GM18526 (cell line): ENCODE results near the gene TAS1R1.

ENCODE experiments used
- POLR2A ChIP-seq: IDR thresholded peaks from 3 replicates; pipeline ENCODE4 v1.6.1; 2011; ENCODE audit not compliant: insufficient read length; ENCODE audit errors: extremely low read depth

The TAS1R1 gene

DNA sequence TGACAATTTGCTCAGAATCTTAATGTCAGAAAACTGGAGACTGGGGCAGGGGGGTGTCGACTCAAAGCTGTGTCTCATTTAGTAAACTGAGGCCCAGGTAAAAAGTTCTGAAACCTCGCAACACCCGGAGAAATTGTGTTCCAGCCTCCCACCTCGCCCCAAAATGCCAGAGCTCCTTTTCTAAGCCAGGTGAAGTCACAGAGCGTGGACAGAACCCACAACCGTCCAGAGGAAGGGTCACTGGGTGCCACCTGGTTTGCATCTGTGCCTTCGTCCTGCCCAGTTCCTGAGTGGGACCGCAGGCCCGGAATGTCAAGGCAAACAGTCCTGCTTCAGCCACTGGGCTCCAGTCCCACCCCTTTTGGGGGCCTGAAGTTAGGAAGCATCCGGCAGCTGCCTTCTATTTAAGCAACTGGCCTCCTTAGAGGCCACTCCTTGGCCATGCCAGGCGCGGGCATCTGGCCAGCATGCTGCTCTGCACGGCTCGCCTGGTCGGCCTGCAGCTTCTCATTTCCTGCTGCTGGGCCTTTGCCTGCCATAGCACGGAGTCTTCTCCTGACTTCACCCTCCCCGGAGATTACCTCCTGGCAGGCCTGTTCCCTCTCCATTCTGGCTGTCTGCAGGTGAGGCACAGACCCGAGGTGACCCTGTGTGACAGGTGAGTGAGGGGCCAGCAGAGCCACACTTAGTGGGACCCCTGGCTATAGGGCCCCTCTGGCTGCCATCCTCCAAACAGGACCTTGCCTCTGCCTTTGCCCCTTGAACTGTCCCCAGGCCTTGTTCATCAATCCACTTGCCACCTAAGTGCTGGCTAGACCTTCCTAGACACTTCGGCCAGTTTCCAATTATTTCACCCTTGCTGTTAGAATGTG lies at the start of gene TAS1R1:
Gene TAS1R1, plus strand, starts transcription at position 401 of the 872 bp plus-strand sequence. Its CDS starts 67 bp downstream, at position 468.
- no peak for TF ChIP-seq POLR2A

DNA sequence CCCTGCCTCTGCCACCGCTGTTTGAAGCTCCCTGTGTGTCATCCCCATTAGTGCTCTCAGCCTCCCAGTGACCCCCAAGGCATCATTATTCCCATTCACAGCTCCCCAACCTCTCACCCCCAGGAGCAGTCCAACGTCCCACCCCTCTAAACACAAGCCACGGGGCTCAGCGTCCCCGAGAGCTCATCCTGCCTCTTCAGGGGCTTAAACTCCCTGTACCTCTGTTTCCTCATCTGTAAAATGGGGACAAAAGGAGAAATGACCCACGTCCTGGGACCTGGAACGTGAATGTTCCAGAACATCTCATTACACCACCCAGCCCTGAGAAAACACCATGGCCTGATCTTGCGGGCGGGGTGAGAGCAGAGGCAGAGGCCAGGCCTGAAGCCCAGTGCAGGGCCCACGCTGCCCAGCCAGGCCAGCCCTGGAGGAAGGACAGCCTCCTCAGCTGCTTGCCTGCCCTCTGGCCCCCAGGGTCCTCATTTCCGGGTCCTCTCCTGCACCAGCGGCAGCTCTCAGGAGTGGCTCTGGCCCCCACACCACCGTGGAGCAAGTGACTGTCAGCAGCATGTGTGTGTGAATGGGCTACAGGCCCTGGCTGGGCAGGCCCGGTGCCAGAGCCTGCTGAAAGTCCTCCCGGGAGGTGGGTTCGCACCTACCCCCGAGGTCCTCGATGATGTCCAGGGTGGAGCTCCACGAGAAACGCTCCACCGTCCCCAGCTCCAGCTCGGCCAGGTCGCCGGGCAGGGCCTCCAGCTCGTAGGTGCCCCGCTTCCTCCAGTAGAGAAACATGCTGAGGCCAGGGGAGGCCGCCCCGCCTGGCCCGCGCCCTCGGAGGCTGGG lies 49.5 kb upstream of the TAS1R1 start:
- no peak for TF ChIP-seq POLR2A

DNA sequence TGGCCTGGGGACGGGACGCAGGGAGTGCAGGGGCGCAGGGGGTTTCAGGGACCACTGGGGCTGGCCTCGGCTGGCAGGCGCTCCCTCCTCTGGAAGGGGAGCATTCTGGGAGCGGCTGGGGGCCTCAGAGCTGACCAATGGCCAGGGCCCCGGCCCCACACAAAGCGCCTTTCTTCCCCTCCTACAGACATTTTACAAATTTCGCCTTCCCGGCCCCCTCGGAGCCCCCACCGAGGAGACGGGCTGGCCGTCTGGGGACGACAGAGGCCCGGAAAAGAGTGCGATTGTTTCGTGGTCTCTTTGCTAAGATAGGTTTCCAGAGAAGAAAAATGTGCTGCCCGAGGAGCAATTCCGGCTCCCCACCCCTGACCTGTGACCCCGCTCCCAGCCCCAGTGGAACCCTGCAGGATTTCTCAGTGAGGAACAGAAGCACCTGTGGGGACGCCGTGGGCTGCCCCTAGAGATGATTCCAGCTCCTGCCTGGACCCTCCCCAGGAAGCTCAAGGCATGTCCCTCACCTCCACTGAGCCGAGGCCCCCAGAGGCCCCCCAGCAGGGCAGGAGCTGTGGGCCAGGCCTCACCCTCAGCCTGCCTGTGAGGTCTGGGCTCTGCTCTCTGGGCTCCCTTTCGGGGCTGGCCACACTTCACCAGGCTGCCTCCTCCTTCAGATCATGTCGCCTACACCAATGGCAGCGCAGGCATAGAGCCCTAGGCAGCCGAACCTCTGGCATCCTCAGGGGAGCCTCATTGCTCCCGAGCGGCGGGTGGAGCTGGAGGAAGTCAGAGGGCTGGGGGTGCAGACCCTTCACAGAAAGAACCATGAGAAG lies 48.7 kb upstream of the TAS1R1 start:
- TF ChIP-seq POLR2A, result no peak

DNA sequence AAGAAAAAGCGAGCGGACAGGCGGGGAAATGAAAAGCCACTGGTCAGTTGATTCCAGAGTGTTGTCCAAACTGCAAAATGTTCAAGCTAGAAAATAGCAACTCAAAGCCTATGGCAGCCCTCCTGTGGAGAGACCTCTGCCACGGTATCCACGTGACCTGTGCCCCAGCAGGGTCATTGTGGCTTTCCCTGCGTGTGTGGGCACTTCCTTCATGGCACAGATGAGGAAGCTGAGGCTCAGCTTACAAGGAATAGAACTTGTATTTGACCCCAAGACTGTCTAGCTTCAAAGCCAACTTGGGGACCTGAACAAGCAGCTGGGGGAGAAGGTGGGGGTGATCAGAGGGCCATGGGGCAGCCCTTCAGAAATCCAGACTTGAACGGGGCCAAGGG lies 48.1 kb upstream of the TAS1R1 start:
- TF ChIP-seq POLR2A, result no peak

DNA sequence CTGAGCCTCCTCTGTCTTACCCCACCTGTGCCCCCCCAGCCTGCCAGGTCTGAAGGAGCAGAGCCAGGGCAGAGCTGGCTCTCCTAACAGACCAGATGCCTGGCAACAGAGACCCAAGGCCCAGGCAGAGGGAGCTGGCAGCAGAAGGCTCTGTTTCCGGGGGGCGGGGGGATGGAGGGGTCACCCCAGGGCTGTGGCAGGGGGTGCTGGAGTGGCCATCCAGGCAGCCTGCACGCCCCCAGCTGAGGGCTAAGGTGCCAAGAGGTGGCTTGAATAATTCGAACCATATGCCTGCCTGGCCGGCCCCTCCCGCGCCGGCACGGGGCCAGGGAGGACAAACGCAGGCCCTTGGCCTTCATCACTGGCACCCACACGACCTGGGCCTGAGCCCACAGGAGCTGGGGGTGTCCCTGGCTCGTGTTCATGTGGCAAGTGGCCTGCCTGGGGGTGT lies 47.6 kb upstream of the TAS1R1 start:
- no peak for TF ChIP-seq POLR2A

DNA sequence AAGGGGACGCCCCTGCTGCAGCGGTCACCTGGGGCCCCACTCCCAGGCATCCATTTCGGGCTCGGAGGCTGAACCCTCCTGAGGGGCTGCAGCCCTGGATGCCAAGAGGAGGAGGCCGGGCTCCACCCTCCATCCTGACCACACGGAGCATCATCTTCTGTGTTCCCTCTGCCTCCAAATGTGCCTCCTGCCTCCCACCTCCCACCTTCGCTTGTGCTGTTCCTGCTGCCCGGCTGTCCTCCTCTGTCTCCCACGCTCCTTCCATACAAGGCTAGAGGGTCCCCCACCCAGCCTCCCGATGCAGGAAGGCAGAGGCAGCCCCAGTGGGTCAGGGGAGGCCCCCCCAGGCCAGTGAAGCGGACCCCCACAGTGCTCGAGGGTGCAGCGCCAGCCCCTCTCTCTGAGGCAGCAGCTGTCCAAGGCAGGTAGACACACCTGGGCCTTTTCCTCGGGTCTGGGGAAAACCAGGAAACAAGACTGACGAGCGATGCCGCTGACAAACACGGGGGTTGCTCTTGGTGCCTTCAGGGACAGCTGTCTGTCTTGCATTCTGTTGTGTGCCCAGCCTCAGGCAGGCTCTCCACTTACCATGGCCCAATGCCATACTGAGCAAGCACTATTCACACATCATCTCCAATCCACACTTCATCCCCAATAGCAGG lies 46.8 kb upstream of the TAS1R1 start:
- no peak for TF ChIP-seq POLR2A

DNA sequence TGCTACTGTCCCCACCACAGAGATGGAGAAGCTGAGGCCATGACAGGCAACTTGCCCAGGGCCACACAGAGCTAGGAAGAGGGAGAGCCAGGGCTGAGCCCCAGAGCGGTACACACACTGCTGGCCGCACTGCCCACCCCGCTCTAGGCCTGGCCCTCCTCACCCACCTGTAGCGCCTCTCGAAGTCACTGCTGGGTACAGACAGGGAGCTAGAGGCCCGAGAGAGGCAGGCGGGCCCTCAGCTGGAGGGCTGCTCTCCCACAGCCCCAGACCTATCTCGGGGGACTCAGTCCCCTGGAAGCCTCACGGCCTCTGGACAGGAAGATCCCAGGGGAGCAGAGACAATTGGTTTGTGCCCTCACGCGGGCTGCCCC lies 46.3 kb upstream of the TAS1R1 start:
- no peak for TF ChIP-seq POLR2A

DNA sequence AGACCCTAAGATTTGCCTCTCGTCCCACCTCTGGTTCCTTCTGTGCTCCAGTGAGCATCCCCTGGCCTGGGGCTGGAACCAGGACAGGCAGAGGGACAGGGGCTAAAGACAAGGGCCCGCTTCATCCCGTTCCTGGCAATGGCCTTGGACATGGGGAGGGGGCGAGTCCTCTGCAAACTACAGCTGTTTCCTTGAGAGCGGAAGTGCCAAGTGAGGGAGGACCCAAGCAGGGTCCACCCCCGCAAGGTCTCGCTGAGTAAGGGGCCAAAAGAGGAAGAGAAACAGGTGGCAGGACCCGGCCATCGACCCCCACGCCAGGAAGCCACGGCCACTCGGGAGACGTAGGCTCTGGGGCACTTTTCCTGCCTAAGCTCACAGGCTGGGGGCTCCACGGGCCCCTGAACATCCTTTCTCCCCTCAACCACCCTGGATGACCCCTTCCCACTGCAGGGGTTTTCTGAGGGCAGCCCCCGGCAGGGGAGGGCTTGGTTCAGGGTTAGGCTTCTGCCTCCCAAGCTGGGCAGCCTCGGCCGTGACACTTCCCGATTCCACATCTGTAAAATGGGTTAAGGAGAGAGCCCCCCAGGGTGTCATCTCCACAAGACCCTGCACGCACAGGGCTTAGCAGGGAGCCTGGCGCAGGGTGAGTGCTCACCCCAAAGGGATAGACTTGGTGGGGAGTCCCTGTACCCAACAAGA lies 45.7 kb upstream of the TAS1R1 start:
- no peak for TF ChIP-seq POLR2A

DNA sequence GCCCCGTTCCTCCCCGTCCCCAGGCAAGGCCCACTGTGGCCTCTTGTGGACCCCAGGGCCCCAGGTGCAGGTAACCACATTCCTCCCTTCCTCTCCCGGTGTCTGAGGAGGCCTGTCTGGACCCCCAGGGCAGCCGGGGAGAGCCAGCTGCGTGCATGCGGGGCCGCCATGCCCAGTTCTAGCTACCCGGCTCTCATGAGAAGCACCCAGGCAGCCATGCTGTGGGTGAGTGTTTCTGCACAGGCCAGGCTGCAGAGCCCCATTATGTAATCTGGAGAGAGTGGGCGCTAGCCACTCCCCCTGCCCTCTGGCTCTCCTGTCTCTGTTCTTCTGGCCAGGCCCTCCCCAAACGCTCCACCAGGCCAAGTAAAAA lies 45.2 kb upstream of the TAS1R1 start:
- no peak for TF ChIP-seq POLR2A

DNA sequence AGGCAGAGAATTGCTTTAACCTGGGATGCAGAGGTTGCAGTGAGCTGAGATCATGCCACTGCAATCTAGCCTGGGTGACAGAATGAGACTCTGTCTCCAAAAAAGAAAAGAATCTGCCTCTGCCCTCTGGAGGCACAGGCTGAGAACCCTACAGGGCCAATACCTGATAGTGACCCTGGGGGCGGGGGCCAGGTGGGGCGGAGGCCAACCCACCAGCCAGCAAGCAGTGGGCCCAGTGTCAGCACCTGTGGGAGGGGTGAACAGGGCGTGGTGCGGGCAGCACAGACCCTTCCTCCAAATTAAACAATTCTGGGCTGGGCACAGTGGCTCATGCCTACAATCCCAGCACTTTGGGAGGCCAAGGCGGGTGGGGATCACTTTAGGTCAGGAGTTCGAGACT lies 44.6 kb upstream of the TAS1R1 start:
- no peak for TF ChIP-seq POLR2A

DNA sequence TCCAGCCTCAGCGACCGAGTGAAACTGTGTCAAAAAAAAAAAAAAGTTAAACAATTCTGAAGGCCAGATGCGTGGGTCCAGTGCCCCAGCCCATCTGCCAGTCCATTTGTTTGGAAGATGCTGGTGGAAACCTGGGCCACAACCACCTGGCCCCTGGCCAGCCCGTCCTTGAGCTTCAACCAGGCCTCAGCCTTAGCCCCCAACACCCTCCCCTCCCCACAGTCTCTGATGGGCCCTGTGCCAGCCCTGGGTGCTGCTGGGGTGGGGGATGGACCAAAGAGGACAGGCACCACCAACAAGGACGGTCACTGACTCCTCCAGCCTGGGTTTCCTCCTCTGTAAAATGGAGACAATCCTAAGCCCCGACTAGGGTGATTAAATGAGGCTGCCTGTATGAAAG lies 44.1 kb upstream of the TAS1R1 start:
- TF ChIP-seq POLR2A, result no peak

DNA sequence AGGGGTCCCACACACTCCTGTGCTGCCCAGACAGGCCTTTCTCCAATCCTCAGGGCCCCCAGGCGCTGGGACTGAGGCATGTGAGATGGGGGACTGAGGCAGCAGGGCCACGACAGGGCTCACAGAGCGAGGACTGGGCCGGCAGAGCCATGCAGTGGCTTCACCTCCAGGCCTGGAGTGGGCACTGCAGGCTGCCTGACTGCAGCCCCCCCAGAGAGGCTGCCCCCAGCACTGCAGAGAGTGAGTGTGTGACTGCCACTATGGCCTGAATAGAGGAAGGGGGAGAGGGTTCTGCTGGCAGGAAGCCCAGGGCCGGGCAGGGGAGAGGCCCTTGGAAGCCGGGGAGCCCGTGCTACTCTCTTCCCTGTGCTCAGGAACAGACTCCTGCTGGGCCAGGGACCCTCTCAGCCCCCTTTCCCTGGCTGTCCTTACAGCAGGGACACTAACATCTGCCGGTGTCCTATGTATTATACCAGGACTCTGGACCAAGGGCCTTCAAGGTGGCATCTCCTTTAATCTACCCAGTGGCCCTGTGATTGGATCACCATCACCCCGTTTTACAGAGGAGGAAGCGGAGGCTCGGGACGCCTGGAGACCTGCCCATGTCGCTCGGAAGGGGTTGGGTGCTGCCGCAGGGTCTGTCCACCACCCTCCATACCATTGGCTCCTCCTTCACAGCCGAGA lies 43.4 kb upstream of the TAS1R1 start:
- TF ChIP-seq POLR2A, result no peak

DNA sequence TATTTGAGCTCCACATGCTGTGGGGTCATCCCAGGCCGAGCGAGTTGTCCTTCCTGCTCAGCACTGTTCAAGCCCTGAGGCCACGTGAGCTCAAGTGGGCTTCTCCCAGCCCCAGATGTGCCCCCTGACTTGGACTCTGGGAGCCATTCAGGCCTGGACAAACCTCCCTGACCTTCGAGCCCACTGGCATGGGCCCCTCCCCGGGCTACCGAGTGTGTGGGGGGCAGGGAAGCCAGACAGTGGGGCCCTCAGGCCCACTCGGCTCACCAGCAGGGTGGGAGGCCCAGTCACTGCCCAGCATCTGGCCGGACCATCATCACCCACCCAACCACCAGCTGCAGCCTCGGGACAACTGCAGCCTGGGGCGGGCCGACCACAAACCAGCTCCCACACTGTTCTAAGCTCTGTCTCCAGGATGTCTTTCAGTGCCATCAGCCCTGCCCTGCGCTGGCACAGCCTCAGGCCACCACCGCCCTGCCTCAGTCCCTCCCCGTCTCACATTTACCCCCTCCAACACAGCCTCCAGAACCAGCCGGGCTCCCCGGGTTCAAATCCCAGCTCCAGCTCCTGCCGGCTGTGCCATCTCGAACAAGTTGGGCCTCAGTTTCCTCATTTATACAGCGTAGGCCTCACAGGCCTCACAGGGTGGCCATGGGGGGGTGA lies 42.7 kb upstream of the TAS1R1 start:
- TF ChIP-seq POLR2A, result no peak
